ENCODE data around the gene BAIAP2L2. TPM values are rescaled to one million over a fixed set of nuclear protein-coding genes. Genes with fewer than 3 reads are reported as not detected.
A peak's percentile ranks its signal among the peaks of the same experiment; 100 is the strongest.

BAIAP2L2 gene
- total RNA-seq, 1 experiment from 2014 or later, result 51.2 TPM

DNA sequence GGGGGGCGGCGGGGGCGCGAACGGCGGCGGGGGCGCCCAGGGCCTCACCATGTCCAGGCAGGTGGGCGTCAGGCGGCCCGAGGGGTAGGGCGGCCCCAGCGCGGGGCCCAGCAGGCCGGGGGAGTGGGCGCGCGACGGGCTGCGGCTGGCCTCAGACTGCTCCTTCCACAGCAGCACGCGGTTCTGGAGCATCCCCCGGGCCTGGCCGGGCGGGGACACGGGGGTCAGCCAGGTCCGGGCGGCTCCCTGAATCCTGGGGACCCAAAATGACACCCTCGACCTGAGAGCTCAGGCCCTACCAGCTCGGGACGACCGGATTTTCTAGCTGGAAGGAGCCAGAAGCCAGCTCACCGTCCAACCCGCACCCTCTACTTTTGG lies 21.0 kb downstream of the BAIAP2L2 start:
- intact Hi-C loops (cut with micrococcal nuclease; ENCODE audit: unreplicated experiment), result no loop called here

DNA sequence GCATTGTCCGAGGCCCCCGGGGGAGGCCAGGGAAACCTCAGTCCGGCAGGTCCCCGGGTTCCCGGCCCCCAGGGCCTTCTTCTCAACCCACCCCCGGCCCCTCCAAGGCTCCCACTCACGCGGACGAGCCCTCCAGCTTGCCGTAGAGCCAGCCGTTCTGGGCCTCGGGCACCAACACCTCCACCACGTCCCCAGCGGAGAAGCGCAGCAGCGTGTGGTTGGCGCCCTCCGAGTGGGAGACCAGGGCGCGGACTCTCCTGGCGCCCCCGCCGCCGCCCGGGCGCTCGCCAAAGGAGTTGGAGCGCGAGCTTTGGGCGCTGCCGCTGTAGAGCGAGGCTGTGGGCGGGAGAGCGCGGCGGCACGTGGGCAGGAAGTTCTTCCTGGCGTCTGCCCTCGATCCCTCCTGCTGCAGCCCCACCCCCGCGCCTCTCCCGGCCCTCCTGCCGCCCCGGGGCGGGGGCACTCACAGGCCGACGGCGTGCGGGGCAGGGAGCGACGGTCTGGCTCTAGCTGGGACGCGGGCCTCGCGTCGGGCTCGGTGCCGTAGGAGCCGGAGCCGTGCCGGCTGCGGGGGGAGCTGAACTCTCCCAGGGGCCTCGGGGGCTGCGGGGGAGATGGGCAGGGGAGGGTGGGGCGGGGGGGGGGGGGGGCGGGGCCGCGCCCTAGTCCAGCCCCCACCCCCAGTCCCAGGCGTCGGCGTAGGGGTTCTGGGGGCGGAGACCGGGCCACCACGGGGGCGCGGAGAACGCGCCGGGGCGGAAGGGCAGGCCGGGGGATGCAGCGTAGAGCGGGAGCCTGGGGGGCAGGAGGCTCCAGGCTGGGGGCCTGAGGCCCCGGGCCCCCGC lies 21.6 kb downstream of the BAIAP2L2 start:
- Mint-ChIP-seq H3K27ac (ENCODE audit: unreplicated experiment) (no peak overlapping the region), H3K36me3 (ENCODE audit: insufficient read depth, unreplicated experiment) (peaks cover 85% of the 10 kb centered on the region), H3K27me3 (ENCODE audit: unreplicated experiment) (no peaks in the 10 kb centered on the region), H3K4me3 (ENCODE audit: low read depth, unreplicated experiment) (no peak overlapping the region), H3K9me3 (ENCODE audit: low read depth, unreplicated experiment) (no peaks in the 10 kb centered on the region), H3K4me1 (ENCODE audit: low read depth, unreplicated experiment) (peaks cover 20% of the 10 kb centered on the region)
- CTCF ChIA-PET, result no interaction called here
- TF ChIP-seq, protein P1, sequence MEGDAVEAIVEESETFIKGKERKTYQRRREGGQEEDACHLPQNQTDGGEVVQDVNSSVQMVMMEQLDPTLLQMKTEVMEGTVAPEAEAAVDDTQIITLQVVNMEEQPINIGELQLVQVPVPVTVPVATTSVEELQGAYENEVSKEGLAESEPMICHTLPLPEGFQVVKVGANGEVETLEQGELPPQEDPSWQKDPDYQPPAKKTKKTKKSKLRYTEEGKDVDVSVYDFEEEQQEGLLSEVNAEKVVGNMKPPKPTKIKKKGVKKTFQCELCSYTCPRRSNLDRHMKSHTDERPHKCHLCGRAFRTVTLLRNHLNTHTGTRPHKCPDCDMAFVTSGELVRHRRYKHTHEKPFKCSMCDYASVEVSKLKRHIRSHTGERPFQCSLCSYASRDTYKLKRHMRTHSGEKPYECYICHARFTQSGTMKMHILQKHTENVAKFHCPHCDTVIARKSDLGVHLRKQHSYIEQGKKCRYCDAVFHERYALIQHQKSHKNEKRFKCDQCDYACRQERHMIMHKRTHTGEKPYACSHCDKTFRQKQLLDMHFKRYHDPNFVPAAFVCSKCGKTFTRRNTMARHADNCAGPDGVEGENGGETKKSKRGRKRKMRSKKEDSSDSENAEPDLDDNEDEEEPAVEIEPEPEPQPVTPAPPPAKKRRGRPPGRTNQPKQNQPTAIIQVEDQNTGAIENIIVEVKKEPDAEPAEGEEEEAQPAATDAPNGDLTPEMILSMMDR (IDR thresholded peaks at IDR 0.05; ENCODE audit: unreplicated experiment), result no peak
- DNase-seq, result no peak
- no TSS peak for BruUV-seq (replicated peaks)
- intact Hi-C loops (cut with micrococcal nuclease; ENCODE audit: unreplicated experiment), result no loop called here

More for the DNA sequence above, 21.0 kb downstream of the BAIAP2L2 start:
- BruUV-seq (replicated peaks), result no TSS peak
- Mint-ChIP-seq H3K4me1 (ENCODE audit: low read depth, unreplicated experiment) (peaks cover 18% of the 10 kb centered on the region), H3K36me3 (ENCODE audit: insufficient read depth, unreplicated experiment) (peaks cover 85% of the 10 kb centered on the region), H3K27ac (ENCODE audit: unreplicated experiment) (no peak overlapping the region), H3K9me3 (ENCODE audit: low read depth, unreplicated experiment) (no peaks in the 10 kb centered on the region), H3K27me3 (ENCODE audit: unreplicated experiment) (no peaks in the 10 kb centered on the region), H3K4me3 (ENCODE audit: low read depth, unreplicated experiment) (no peak overlapping the region)
- TF ChIP-seq, protein P1 (IDR thresholded peaks at IDR 0.05; ENCODE audit: unreplicated experiment), result no peak
- DNase-seq, result no peak
- CTCF ChIA-PET, result no interaction called here

DNA sequence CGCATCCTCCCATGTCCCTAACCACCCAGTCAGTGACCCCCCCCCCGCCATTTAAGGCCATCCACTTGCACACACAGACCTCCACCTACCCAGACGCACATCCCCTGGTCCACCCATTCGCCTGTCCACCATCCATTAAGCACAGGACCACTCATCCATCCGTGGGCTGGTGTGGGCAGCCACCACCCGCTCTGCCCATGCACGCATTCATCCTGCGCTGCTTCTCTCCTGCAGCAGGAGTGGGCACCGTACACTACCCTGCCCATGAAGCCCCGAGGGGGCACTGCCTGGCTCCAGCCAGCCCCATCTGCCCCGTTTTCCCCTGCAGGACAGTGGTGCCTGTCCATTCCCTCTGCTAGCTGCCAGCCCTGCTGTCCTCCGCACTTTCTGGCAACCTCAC lies 22.6 kb downstream of the BAIAP2L2 start:
- peak overlapping the region; percentile 40 for H3K27ac Mint-ChIP-seq (ENCODE audit: unreplicated experiment)
- H3K9me3 Mint-ChIP-seq (ENCODE audit: low read depth, unreplicated experiment), result no peaks in the 10 kb centered on the region
- no peak for DNase-seq
- intact Hi-C loops (cut with micrococcal nuclease; ENCODE audit: unreplicated experiment), result no loop called here
- H3K4me3 Mint-ChIP-seq (ENCODE audit: low read depth, unreplicated experiment), result peak overlapping the region; percentile 9
- H3K4me1 Mint-ChIP-seq (ENCODE audit: low read depth, unreplicated experiment), result peaks cover 20% of the 10 kb centered on the region
- TF ChIP-seq, protein P1 (IDR thresholded peaks at IDR 0.05; ENCODE audit: unreplicated experiment), result no peak
- H3K36me3 Mint-ChIP-seq (ENCODE audit: insufficient read depth, unreplicated experiment), result peaks cover 80% of the 10 kb centered on the region
- CTCF ChIA-PET, result no interaction called here
- no peaks in the 10 kb centered on the region for H3K27me3 Mint-ChIP-seq (ENCODE audit: unreplicated experiment)
- BruUV-seq (replicated peaks), result no TSS peak

DNA sequence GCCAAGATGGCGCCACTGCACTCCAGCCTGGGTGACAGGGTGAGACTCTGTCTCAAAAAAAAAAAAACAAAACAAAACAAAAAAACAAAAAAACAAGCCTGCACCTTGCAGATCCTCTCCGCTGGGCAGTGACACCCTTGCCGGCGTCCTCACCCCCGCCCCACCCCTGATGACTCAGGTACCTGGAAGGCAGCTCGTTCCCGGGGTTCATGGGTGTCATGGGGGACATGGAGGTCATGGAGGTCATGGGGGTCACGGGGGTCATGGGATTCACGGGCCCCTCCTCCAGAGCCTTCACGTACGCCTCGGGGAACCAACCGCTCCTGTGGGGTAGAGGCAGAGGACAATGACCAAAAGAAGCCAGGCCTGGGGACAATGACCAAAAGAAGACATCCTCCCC lies 23.5 kb downstream of the BAIAP2L2 start:
- Mint-ChIP-seq H3K9me3 (ENCODE audit: low read depth, unreplicated experiment) (no peaks in the 10 kb centered on the region), H3K27me3 (ENCODE audit: unreplicated experiment) (no peaks in the 10 kb centered on the region), H3K4me1 (ENCODE audit: low read depth, unreplicated experiment) (peaks cover 20% of the 10 kb centered on the region), H3K36me3 (ENCODE audit: insufficient read depth, unreplicated experiment) (peaks cover 76% of the 10 kb centered on the region), H3K4me3 (ENCODE audit: low read depth, unreplicated experiment) (no peak overlapping the region), H3K27ac (ENCODE audit: unreplicated experiment) (peak overlapping the region; percentile 40)
- no TSS peak for BruUV-seq (replicated peaks)
- CTCF ChIA-PET, result no interaction called here
- DNase-seq, result no peak
- intact Hi-C loops (cut with micrococcal nuclease; ENCODE audit: unreplicated experiment), result no loop called here
- TF ChIP-seq, protein P1 (IDR thresholded peaks at IDR 0.05; ENCODE audit: unreplicated experiment), result no peak
